Measurements from ENCODE around the gene MORN4.

MORN4 gene

GRCh38 chr10:97633921-97634320, 621 bp upstream of the MORN4 start:
- TF ChIP-seq CTCF (conservative IDR thresholded peaks at IDR 0.05; ENCODE audit: low read depth, low read length) = peak; percentile 40; the same call in 1 of the 2 replicates
- Histone ChIP-seq H3K9ac (no peak overlapping the region), H3K27ac (no peak overlapping the region), H3K27me3 (ENCODE audit: insufficient read depth, low read depth) (no peaks in the 10 kb centered on the region), H3K36me3 (ENCODE audit: insufficient read depth) (no peaks in the 10 kb centered on the region), H4K20me1 (ENCODE audit: insufficient read depth) (no peaks in the 10 kb centered on the region), H3K4me3 (IDR thresholded peaks at IDR 0.05; ENCODE audit: insufficient read depth, low read depth, low read length) (no peak overlapping the region), H3K4me1 (ENCODE audit: low read depth, poor library complexity, severe bottlenecking) (no peaks in the 10 kb centered on the region), H3K79me2 (ENCODE audit: insufficient read depth, low read depth) (no peaks in the 10 kb centered on the region), H3K4me2 (peak overlapping the region; percentile 36), H2AFZ (ENCODE audit: low read depth) (peak overlapping the region; percentile 84)

GRCh38 chr10:97631098-97631497, 2.2 kb downstream of the MORN4 start:
- Histone ChIP-seq H4K20me1 (ENCODE audit: insufficient read depth) (no peaks in the 10 kb centered on the region), H3K9ac (no peak overlapping the region), H3K27me3 (ENCODE audit: insufficient read depth, low read depth) (no peaks in the 10 kb centered on the region), H3K36me3 (ENCODE audit: insufficient read depth) (no peaks in the 10 kb centered on the region), H3K4me2 (no peak overlapping the region), H3K27ac (no peak overlapping the region), H3K4me1 (ENCODE audit: low read depth, poor library complexity, severe bottlenecking) (no peaks in the 10 kb centered on the region), H3K4me3 (IDR thresholded peaks at IDR 0.05; ENCODE audit: insufficient read depth, low read depth, low read length) (no peak overlapping the region), H2AFZ (ENCODE audit: low read depth) (no peak overlapping the region), H3K79me2 (ENCODE audit: insufficient read depth, low read depth) (no peaks in the 10 kb centered on the region)
- TF ChIP-seq CTCF (conservative IDR thresholded peaks at IDR 0.05; ENCODE audit: low read depth, low read length) = no peak

GRCh38 chr10:97629289-97629688, 4.0 kb downstream of the MORN4 start:
- Histone ChIP-seq H3K79me2 (ENCODE audit: insufficient read depth, low read depth) (no peaks in the 10 kb centered on the region), H3K4me1 (ENCODE audit: low read depth, poor library complexity, severe bottlenecking) (no peaks in the 10 kb centered on the region), H3K36me3 (ENCODE audit: insufficient read depth) (no peaks in the 10 kb centered on the region), H2AFZ (ENCODE audit: low read depth) (no peak overlapping the region), H4K20me1 (ENCODE audit: insufficient read depth) (no peaks in the 10 kb centered on the region), H3K27ac (no peak overlapping the region), H3K4me2 (no peak overlapping the region), H3K9ac (no peak overlapping the region), H3K27me3 (ENCODE audit: insufficient read depth, low read depth) (no peaks in the 10 kb centered on the region), H3K4me3 (IDR thresholded peaks at IDR 0.05; ENCODE audit: insufficient read depth, low read depth, low read length) (no peak overlapping the region)
- no peak for TF ChIP-seq CTCF (conservative IDR thresholded peaks at IDR 0.05; ENCODE audit: low read depth, low read length)

- no peaks in the 10 kb centered on the region for H4K20me1 ChIP-seq (ENCODE audit: insufficient read depth)
- H3K27ac ChIP-seq = no peak overlapping the region
- no peak overlapping the region for H3K4me3 ChIP-seq (IDR thresholded peaks at IDR 0.05; ENCODE audit: insufficient read depth, low read depth, low read length)
- TF ChIP-seq CTCF (conservative IDR thresholded peaks at IDR 0.05; ENCODE audit: low read depth, low read length) = no peak
- H3K9ac ChIP-seq = no peak overlapping the region
- H3K79me2 ChIP-seq (ENCODE audit: insufficient read depth, low read depth) = no peaks in the 10 kb centered on the region
- no peaks in the 10 kb centered on the region for H3K36me3 ChIP-seq (ENCODE audit: insufficient read depth)
- no peak overlapping the region for H3K4me2 ChIP-seq
- no peaks in the 10 kb centered on the region for H3K4me1 ChIP-seq (ENCODE audit: low read depth, poor library complexity, severe bottlenecking)
- no peak overlapping the region for H2AFZ ChIP-seq (ENCODE audit: low read depth)
- no peaks in the 10 kb centered on the region for H3K27me3 ChIP-seq (ENCODE audit: insufficient read depth, low read depth)
These were observed 5.1 kb downstream of the MORN4 start for GRCh38 chr10:97628228-97628627.

Measured in KMS-11 (cell line).